ENCODE data around the gene TDRD12.
"Not testable (repeated sequence)": the region's sequence is repeated elsewhere in the genome, so short reads cannot be mapped to it uniquely, and the experiment has no call there.

Gene TDRD12

DNA sequence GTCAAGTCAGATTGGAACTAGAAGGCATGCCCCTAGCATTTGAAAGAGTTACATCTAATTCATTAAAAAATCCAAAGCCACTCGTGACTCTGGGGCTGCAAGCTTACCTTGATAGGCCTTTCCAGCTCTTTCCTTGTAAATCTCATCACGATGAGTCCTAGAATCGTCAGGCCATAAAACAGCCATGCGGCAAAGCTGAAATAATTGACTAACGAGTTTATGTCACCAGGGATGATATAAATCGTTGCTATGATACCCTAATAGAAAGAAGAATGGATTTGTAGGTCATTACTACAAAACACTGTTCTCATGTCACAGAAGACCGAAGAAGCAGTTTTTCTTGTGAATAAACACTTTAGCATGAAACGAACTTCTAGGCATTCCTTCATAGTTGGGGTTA is 122.5 kb downstream of the TDRD12 start:
- DNase-seq (ENCODE audit: low read depth), result no peak
- no peak overlapping the region for H3K4me3 ChIP-seq (ENCODE audit: control insufficient read depth, low read depth, low read length)
- TF ChIP-seq, protein P1, sequence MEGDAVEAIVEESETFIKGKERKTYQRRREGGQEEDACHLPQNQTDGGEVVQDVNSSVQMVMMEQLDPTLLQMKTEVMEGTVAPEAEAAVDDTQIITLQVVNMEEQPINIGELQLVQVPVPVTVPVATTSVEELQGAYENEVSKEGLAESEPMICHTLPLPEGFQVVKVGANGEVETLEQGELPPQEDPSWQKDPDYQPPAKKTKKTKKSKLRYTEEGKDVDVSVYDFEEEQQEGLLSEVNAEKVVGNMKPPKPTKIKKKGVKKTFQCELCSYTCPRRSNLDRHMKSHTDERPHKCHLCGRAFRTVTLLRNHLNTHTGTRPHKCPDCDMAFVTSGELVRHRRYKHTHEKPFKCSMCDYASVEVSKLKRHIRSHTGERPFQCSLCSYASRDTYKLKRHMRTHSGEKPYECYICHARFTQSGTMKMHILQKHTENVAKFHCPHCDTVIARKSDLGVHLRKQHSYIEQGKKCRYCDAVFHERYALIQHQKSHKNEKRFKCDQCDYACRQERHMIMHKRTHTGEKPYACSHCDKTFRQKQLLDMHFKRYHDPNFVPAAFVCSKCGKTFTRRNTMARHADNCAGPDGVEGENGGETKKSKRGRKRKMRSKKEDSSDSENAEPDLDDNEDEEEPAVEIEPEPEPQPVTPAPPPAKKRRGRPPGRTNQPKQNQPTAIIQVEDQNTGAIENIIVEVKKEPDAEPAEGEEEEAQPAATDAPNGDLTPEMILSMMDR (IDR thresholded peaks at IDR 0.05; ENCODE audit: control insufficient read depth, insufficient read depth, low read depth, low read length, missing control alignments), result no peak

DNA sequence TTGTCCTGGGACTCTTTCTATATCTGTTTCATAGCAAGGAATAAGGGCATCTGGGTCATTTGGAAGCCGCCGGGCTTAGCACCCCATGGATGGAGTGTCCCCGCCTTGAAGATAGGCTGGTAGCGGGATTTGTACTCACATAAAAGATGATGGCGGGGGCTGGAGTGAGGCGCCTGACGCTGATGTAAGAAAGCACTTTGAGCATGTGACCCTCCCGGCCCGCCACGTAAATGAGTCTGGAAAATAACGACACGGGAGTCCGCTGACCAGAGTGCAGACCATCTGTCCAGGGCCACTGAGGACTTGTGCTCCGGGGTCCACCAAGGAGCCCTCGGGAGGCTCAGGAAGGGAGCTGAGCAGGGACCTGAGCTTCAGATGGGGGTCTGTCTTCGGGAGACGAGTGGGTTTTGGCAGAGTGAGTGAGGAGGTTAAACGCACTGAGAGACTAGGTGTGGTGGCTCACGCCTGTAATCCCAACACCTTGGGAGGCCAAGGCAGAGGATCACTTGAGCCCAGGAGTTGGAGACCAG is 124.2 kb downstream of the TDRD12 start:
- TF ChIP-seq, protein P1 (IDR thresholded peaks at IDR 0.05; ENCODE audit: control insufficient read depth, insufficient read depth, low read depth, low read length, missing control alignments), result no peak
- no peak for DNase-seq (ENCODE audit: low read depth)
- no peak overlapping the region for H3K4me3 ChIP-seq (ENCODE audit: control insufficient read depth, low read depth, low read length)

DNA sequence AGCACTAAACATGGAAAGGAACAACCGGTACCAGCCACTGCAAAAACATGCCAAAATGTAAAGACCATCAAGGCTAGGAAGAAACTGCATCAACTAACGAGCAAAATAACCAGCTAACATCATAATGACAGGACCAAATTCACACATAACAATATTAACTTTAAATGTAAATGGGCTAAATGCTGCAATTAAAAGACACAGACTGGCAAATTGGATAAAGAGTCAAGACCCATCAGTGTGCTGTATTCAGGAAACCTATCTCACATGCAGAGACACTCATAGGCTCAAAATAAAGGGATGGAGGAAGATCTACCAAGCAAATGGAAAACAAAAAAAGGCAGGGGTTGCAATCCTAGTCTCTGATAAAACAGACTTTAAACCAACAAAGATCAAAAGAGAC is 128.5 kb downstream of the TDRD12 start:
- DNase-seq (ENCODE audit: low read depth); H3K4me3 ChIP-seq (ENCODE audit: control insufficient read depth, low read depth, low read length): not testable (repeated sequence)

DNA sequence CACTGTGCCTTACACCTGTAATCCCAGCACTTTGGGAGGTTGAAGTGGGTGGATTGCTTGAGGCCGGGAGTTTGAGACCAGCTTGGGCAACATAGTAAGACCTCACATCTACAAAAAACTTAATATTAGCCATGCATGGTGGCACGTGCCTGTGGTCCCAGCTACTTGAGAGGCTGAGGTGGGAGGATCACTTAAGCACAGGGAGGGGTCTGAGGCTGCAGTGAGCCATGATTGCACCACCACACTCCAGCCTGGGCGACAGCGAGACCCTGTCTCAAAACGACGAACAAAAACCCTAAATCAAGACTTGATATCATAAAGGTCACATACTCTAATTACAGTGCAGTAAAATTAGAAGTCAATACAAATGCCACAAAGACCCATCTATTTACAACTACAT is 132.6 kb downstream of the TDRD12 start:
- DNase-seq (ENCODE audit: low read depth), result no peak
- no peak overlapping the region for H3K4me3 ChIP-seq (ENCODE audit: control insufficient read depth, low read depth, low read length)
- TF ChIP-seq, protein P1 (IDR thresholded peaks at IDR 0.05; ENCODE audit: control insufficient read depth, insufficient read depth, low read depth, low read length, missing control alignments), result no peak

DNA sequence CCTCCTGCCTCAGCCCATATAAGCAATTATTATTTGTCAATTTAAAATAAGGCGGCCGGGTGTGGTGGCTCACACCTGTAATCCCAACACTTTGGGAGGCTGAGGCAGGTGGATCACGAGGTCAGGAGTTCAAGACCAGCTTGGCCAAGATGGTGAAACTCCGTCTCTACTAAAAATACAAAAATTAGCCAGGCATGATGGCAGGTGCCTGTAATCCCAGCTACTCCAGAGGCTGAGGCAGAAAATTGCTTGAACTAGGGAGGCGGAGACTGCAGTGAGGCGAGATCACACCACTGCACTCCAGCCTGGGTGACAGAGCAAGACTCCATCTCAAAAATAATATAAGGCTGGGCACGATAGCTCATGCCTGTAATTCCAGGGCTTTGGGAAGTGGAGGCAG is 137.3 kb downstream of the TDRD12 start:
- H3K4me3 ChIP-seq (ENCODE audit: control insufficient read depth, low read depth, low read length); DNase-seq (ENCODE audit: low read depth): not testable (repeated sequence)

DNA sequence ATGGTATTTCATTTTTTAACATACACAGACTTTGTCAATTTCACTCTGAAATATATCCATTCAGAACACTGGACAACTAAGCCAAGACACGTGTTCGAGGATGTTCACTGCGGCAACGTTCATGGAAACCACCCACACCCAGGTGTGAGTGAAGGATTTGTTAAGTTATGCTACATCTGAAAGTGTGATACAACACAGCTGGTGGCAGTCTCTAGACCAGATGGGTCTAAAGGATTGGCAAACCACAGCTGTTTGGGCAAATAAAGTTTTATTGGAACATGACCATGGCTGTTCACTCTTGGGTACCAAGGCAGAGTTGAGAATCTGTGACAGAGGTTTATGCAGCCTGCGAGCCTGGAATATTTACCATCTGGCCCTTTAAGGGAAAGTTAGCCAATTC is 138.0 kb downstream of the TDRD12 start:
- H3K4me3 ChIP-seq (ENCODE audit: control insufficient read depth, low read depth, low read length), result no peak overlapping the region
- DNase-seq (ENCODE audit: low read depth), result no peak
- TF ChIP-seq, protein P1 (IDR thresholded peaks at IDR 0.05; ENCODE audit: control insufficient read depth, insufficient read depth, low read depth, low read length, missing control alignments), result no peak

DNA sequence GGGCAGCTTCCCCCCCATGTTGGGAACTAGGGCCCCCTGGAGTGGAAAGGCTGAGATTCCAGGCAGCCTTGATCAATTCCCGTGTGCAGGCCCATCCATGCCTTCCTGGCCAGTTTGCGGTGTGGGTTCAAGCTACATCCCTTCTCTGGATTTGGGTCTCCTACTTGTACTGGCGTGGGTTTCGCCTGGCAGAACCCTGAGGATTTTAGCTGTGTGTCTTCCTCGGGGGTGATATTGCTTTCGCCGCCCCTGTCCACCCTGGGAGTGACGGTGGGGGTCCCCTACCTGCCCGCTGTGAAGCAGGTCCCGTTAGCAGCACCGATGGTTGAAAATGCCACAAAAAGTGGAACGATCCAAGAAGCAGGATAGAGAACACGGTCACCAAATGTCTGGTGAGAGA is 138.6 kb downstream of the TDRD12 start:
- no peak for DNase-seq (ENCODE audit: low read depth)
- TF ChIP-seq, protein P1 (IDR thresholded peaks at IDR 0.05; ENCODE audit: control insufficient read depth, insufficient read depth, low read depth, low read length, missing control alignments), result no peak
- no peak overlapping the region for H3K4me3 ChIP-seq (ENCODE audit: control insufficient read depth, low read depth, low read length)

DNA sequence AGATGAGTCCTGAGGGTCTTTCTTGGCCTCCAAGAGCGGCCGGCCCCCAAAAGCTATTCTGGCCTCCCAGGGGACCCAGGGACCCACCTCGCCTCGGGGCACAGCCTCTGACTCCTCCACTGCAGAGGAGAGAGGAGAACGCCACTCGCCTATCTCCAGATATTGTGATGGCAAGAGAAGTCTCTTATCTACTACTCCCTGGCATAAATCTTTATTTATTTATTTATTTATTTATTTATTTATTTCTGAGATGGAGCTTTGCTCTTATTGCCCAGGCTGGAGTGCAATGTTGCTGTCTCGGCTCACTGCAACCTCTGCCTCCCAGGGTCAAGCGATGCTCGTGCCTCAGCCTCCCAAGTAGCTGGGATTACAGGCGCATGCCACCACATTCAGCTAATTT is 139.0 kb downstream of the TDRD12 start:
- no peak overlapping the region for H3K4me3 ChIP-seq (ENCODE audit: control insufficient read depth, low read depth, low read length)
- TF ChIP-seq, protein P1 (IDR thresholded peaks at IDR 0.05; ENCODE audit: control insufficient read depth, insufficient read depth, low read depth, low read length, missing control alignments), result no peak
- DNase-seq (ENCODE audit: low read depth), result no peak

All from AG09309 (cell line).